Measurements from ENCODE around the gene APEH.

DNA sequence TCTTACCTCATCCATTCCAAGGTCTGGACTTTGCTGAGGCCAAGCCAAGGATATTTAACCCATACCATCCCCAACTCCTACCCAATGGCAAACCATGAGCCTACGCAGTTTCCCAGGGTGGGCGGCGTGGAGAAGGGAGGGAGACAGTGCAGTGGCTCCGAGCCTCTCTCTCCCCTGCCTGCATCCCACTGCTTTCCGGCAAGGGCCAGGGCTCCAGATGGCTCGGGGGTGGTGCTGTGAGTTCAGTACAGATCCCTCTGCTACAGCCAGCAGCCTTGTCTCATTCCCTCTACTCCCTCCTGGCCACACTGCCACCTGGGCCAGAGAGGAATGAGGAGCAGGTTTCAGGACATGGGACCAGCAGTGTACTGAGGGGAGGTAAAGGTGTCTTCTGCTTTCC lies 44.3 kb upstream of the APEH start:
- TF ChIP-seq, protein P1, sequence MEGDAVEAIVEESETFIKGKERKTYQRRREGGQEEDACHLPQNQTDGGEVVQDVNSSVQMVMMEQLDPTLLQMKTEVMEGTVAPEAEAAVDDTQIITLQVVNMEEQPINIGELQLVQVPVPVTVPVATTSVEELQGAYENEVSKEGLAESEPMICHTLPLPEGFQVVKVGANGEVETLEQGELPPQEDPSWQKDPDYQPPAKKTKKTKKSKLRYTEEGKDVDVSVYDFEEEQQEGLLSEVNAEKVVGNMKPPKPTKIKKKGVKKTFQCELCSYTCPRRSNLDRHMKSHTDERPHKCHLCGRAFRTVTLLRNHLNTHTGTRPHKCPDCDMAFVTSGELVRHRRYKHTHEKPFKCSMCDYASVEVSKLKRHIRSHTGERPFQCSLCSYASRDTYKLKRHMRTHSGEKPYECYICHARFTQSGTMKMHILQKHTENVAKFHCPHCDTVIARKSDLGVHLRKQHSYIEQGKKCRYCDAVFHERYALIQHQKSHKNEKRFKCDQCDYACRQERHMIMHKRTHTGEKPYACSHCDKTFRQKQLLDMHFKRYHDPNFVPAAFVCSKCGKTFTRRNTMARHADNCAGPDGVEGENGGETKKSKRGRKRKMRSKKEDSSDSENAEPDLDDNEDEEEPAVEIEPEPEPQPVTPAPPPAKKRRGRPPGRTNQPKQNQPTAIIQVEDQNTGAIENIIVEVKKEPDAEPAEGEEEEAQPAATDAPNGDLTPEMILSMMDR (IDR thresholded peaks at IDR 0.05), result no peak
- TF ChIP-seq POLR2A (IDR thresholded peaks at IDR 0.05), result no peak

All from esophagus squamous epithelium (tissue), 4 donors.